ES-I3 (cell line): ENCODE measurements around the gene BIRC7.

Experiments
- H3K36me3 ChIP-seq: 2 replicates; pipeline ENCODE4 v1.6.1; 2013; ENCODE audit warnings: mild to moderate bottlenecking, low read length, control low read depth, moderate library complexity; ENCODE audit not compliant: insufficient read depth
- H3K4me1 ChIP-seq: 2 replicates; pipeline ENCODE4 v1.6.1; 2013; ENCODE audit warnings: mild to moderate bottlenecking, control low read depth, low read length; ENCODE audit not compliant: insufficient read depth
- H3K9ac ChIP-seq: 2 replicates; pipeline ENCODE4 v1.6.1; 2013; ENCODE audit warnings: low read depth, mild to moderate bottlenecking, low read length, moderate library complexity
- H3K9me3 ChIP-seq: 2 replicates; pipeline ENCODE4 v1.6.1; 2013; ENCODE audit warnings: mild to moderate bottlenecking, low read length, moderate library complexity; ENCODE audit not compliant: control insufficient read depth, insufficient read depth

BIRC7 gene

DNA sequence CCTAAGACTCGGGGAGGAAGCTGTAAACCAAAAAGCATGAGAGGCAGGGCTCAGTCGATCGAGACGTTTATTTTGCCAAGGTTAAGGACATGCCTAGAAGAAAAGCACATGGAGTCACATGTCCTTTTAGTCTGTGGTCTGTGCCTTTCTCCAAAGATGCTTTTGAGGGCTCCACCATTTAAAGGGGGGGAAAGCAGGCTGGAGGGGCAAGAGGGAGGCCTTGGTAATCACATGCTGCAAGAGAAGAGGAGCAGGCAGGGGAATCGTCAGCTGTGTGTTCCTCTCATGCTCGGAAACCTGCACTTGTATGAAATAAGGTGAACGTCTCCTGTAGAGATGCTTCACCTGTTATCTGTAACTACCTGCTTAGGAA lies 10.6 kb upstream of the BIRC7 start:
- no peaks in the 10 kb centered on the region for H3K9me3 ChIP-seq
- no peaks in the 10 kb centered on the region for H3K36me3 ChIP-seq
- H3K4me1 ChIP-seq: peaks cover 24% of the 10 kb centered on the region; the same call in 1 of the 2 replicates
- no peak overlapping the region for H3K9ac ChIP-seq

DNA sequence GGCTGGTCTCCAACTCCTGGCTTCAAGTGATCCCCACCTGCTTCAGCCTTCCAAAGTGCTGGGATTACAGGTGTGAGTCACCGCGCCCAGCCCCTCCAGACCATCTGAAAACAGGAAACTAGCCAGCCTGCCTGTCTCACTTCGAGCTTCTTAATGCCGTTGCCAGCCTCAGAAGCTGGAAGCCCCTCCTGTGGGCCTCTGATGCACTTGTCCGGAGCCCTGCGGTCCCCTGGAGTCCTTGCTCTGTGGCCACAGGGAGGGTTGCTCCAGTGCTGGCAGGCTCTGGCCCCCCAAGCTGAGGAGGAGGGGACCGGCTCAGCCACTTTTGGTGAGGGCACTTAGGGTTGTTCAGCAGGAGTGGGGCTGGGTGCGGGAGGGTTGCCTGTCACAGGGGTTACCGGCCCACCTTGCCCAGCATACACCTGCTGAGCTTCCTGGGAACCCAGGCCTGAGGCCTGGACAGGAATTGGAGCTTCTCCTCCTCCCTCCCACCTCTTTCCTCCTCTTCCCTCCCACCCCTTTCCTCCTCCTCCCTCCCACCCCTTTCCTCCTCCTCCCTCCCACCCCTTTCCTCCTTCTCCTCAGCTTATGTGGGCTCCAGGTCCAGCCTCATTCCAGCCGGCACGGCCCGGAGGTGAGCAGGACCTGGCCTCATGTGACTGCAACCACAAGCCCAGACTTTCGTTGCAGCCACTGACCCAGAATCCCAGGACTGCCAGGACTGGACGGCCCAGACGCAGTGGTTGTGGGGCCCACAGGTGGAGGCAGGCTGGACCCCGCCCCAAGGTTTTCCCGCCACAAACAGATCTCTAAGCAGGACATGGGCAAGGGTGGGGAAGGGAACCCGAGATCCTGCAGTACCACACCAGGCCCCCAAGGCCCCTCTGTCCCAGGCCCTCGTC lies 9.4 kb upstream of the BIRC7 start:
- no peaks in the 10 kb centered on the region for H3K36me3 ChIP-seq
- no peaks in the 10 kb centered on the region for H3K9me3 ChIP-seq
- H3K9ac ChIP-seq: no peak overlapping the region
- peaks cover 24% of the 10 kb centered on the region; the same call in 1 of the 2 replicates for H3K4me1 ChIP-seq

DNA sequence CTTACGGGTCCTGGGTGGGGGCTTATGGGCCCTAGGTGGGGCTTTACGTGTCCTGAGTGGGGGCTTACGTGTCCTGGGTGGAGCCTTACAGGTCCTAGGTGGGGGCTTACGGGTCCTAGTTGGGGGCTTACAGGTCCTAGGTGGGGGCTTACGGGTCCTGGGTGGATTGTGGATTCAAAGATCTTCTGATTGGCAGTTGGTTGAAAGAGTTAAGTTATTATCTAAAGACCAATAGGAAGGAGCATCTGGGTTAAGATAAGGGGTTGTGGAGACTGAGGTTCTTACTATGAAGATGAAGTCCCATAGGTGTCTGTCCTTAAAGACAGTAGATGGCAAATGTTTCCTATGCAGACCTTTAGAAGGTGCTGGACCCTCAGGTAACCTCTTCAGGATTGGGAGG lies 8.4 kb upstream of the BIRC7 start:
- Histone ChIP-seq H3K9me3 (no peaks in the 10 kb centered on the region), H3K4me1 (peaks cover 28% of the 10 kb centered on the region; the same call in 1 of the 2 replicates)

DNA sequence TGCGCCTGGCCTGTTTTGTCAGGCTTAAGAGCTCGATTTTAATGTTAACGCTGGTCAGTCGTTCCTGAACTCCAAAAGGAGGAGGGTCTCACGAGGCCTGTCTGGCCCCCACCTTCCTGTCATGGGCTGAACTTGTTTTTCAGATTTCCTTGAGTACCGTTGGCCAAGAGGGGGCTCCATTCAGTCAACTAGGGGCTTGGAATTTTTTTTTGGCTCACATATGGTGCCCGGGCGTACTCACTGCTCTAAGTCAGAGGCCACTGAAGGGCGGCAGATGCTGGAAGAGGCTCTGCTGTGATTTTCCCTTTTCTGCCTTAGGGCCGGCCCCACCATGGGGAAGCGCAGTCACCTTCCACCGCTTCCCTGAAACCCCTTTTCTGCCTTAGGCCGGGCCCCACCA lies 6.9 kb upstream of the BIRC7 start:
- H3K4me1 ChIP-seq: peaks cover 28% of the 10 kb centered on the region; the same call in 1 of the 2 replicates
- H3K36me3 ChIP-seq: no peaks in the 10 kb centered on the region
- H3K9me3 ChIP-seq: no peaks in the 10 kb centered on the region
- no peak overlapping the region for H3K9ac ChIP-seq

More for the DNA sequence above, 8.4 kb upstream of the BIRC7 start:
- H3K9ac ChIP-seq: no peak overlapping the region
- no peaks in the 10 kb centered on the region for H3K36me3 ChIP-seq

DNA sequence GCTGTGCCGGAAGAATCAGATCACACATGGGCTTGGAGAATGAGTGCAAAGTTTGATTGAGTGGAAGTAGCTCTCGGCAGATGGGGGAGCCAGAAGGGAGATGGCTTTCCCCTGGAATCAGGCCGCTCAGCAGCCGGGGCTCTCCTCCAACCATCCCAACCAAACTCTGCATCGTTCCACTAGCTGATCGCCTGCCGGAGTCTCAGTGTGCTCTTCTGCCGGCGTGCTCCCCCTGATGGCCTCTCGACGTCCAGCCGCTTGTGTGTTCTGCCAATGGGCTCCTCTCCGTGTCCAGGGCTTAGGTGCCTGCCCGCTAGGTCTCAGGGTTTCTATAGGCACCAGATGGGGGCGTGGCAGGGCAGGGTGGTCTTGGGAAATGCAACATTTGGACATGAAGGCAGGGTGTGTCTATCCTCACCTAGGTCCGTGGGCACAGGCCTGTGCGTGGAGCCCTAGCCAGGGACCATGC lies 4.9 kb upstream of the BIRC7 start:
- H3K9ac ChIP-seq: no peak overlapping the region
- H3K4me1 ChIP-seq: peaks cover 29% of the 10 kb centered on the region; the same call in 1 of the 2 replicates
- H3K9me3 ChIP-seq: no peaks in the 10 kb centered on the region
- no peaks in the 10 kb centered on the region for H3K36me3 ChIP-seq

DNA sequence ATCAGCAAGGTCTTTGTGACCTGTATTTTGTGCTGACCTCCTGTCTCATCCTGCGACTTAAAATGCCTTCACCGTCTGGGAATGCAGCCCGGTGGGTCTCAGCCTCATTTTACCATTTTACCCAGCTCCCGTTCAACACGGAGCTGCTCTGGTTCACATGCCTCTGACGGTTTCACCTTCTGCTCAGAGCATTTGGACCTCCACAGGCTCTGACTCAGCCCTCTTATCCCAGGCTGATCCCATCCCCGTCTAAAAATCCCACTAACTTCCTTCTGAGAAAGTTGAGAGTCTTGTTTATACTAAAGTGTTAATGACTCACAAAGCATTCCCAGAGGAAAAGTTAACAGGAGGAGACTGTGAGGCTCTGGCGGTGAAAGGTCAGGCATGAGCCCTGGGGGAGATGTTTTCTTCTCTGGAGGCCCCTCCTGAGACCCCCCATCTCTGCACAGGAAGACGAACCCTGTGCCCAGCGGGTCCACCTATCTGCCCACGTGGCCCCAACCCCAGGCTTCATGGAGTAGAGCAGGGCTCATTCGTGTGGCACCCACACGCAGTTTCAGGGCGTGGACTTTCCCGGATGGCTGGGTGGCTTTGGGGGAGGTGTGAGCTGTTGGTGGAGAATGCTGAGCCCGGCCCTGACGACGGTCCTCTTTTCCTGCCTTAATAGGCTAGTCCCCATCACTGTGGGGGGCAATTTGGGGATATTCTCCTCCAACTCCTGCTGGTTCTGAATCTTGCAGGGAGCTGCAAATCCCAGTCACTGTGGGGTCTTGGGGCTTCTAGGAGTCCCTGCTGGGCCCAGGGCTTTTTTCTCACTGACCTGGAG lies 3.3 kb upstream of the BIRC7 start:
- no peaks in the 10 kb centered on the region for H3K9me3 ChIP-seq
- no peak overlapping the region for H3K9ac ChIP-seq
- H3K36me3 ChIP-seq: no peaks in the 10 kb centered on the region
- peaks cover 29% of the 10 kb centered on the region; the same call in 1 of the 2 replicates for H3K4me1 ChIP-seq

DNA sequence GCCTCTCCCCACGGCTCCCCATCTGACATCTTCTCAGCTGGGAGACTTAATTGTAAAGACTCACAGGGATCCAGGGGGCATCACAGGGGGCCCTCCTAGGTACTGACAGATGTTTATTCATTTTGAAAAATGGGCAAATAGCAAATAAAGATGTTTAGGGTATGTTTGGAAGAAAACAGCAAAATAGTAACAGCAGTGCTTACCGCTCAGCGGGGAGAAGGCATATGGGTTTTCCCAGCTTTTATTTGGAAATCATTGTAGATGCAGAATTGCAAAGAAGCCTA lies 2.7 kb upstream of the BIRC7 start:
- H3K9me3 ChIP-seq: no peaks in the 10 kb centered on the region
- H3K36me3 ChIP-seq: no peaks in the 10 kb centered on the region
- peaks cover 29% of the 10 kb centered on the region; the same call in 1 of the 2 replicates for H3K4me1 ChIP-seq
- no peak overlapping the region for H3K9ac ChIP-seq

DNA sequence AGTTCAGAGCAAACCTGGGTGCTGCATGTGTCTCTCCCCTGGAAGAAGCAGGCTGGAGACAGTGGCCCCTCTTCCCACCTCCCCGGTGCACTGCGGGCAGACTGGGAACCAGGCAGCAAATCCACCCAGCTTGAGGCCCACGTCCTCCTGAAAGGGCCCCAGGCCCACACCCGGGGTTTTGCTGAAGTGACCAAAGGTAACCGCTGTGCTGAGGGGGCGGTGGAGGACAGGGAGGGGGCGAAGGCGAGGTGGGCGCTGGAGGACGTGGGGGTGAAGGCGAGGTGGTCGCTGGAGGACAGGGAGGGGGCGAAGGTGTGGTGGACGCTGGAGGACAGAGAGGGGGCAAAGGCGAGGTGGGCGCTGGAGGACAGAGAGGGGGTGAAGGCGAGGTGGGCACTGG lies 1.8 kb upstream of the BIRC7 start:
- H3K4me1 ChIP-seq: peaks cover 23% of the 10 kb centered on the region; the same call in 1 of the 2 replicates
- no peaks in the 10 kb centered on the region for H3K9me3 ChIP-seq
- no peak overlapping the region for H3K9ac ChIP-seq
- no peaks in the 10 kb centered on the region for H3K36me3 ChIP-seq

DNA sequence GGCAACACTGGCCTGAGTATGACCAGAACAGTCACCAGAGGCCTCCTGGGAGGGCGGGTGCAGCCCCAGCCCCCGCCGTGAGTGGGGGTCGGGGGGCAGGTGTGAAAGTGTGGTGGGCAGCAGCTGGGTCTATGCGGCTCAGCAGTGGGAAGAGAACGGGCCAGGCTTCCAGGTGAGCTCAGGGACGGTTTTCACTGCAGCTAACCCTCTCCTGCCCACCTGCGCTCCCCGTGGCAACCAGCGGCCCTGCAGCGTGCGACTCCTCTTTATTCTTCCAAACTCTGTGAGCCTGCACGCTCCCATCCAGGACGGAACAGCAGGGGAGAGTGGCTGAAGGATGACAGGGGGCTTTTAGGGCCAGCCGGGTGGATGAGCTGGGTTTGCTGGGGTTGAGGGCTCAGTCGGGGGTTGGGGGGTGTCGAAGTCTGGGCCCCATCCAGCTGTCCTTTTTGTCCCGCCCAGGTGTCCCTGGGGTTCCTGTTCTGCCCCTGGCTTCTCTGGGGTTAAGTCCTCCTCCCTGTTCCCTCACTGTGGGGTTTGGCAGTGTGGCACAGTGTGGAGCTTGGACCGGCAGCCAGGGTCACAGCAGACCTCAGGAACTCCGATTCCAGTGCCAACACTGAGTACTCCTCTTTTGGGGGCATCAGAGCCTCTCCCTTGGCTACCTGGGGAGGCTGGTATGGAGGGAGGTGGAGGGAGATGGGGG lies 859 bp upstream of the BIRC7 start:
- Histone ChIP-seq H3K4me1 (peaks cover 15% of the 10 kb centered on the region; the same call in 1 of the 2 replicates), H3K36me3 (no peaks in the 10 kb centered on the region), H3K9me3 (no peaks in the 10 kb centered on the region), H3K9ac (peak overlapping the region; percentile 19; the same call in 1 of the 2 replicates)

DNA sequence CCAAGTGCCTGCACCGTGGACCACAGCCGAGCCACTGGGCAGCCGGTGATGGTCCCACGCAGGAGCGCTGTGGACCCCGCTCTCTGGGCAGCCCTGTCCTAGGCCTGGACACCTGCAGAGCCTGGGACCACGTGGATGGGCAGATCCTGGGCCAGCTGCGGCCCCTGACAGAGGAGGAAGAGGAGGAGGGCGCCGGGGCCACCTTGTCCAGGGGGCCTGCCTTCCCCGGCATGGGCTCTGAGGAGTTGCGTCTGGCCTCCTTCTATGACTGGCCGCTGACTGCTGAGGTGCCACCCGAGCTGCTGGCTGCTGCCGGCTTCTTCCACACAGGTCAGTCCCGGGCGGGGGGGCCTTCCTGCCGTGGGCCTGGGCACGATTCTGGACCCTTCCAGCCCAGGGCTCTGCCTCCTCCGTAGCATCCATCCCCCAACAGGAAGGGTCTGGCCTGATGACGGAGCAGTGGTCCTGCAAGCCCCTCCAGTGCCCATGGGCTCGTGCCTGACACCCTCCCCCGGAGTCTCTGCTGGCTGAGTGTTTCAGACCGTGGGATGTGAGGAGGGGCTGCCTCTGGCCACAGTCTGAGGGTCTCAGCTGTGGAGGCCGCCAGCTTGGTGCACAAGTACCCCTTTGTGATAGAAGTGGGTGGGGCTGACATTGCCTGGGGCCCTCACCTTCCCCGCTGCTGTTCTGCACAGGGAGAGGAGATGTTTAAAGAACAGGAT lies 572 bp downstream of the BIRC7 start:
- Histone ChIP-seq H3K9ac (no peak overlapping the region), H3K9me3 (no peaks in the 10 kb centered on the region), H3K4me1 (peaks cover 15% of the 10 kb centered on the region; the same call in 1 of the 2 replicates), H3K36me3 (no peaks in the 10 kb centered on the region)

DNA sequence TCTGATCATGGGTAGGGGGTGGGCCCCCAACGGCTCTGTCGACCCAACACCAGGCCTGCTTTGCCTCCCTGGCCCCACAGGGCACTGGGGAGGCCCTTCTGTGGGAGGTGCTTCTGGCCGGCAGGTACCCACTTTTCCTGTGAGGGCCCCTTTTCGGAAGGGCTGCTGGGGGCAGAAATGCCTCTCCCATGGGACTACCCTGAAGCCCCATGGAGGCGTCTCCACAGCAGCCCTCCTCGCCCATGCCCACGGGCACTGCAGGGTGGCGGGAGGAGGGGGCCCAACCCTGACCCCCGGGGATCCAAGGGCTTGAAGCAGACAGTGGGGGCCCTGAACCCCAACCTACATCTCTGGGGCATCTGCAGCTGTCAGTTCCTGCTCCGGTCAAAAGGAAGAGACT lies 2.3 kb downstream of the BIRC7 start:
- H3K9ac ChIP-seq: no peak overlapping the region

DNA sequence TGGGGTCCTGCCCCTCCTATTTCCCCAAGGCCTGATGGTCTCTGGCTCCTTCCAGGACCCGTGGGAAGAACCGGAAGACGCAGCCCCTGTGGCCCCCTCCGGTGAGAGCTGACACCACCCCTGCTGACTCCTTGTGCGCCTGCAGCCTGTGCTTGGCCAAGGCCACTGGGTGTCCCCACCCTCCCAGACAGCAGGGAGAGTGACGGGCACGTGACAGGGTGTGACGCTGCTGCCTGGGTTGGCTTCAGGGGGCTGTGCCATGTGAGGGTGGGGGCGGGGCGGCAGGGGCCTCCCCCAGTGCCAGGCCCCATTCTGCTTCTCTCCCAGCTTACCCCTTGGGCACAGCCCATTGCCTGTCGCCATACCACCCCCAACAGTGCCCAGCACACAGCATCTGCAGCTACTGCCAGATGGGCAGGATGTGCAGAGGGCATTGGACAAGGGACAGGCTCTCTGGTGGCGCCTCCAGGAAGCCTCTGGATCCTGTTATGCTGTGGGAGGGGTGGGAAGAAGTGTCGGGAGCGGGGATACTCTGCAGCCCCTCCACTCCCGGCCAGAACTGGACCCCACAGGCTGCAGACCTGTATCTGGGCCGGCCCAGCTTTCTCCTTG lies 2.9 kb downstream of the BIRC7 start:
- Histone ChIP-seq H3K4me1 (peaks cover 12% of the 10 kb centered on the region; the same call in 1 of the 2 replicates), H3K36me3 (no peaks in the 10 kb centered on the region), H3K9ac (no peak overlapping the region), H3K9me3 (no peaks in the 10 kb centered on the region)

More for the DNA sequence above, 2.3 kb downstream of the BIRC7 start:
- H3K36me3 ChIP-seq: no peaks in the 10 kb centered on the region
- H3K9me3 ChIP-seq: no peaks in the 10 kb centered on the region
- peaks cover 12% of the 10 kb centered on the region; the same call in 1 of the 2 replicates for H3K4me1 ChIP-seq

DNA sequence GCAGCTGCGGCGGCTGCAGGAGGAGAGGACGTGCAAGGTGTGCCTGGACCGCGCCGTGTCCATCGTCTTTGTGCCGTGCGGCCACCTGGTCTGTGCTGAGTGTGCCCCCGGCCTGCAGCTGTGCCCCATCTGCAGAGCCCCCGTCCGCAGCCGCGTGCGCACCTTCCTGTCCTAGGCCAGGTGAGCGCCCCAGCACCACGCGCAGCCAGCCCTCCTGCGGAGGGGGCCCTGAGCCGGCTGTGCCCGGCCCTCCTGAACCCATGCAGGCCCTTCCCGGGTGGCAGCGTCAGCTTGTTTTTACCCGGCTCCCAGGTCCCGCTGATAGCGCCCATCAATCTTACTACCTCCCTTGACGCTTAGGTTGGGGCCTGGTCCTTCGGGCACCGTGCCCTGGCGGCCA lies 3.7 kb downstream of the BIRC7 start:
- Histone ChIP-seq H3K9me3 (no peaks in the 10 kb centered on the region), H3K36me3 (no peaks in the 10 kb centered on the region), H3K4me1 (peaks cover 10% of the 10 kb centered on the region; the same call in 1 of the 2 replicates), H3K9ac (no peak overlapping the region)
